ENCODE data around the gene MC5R.

DNA sequence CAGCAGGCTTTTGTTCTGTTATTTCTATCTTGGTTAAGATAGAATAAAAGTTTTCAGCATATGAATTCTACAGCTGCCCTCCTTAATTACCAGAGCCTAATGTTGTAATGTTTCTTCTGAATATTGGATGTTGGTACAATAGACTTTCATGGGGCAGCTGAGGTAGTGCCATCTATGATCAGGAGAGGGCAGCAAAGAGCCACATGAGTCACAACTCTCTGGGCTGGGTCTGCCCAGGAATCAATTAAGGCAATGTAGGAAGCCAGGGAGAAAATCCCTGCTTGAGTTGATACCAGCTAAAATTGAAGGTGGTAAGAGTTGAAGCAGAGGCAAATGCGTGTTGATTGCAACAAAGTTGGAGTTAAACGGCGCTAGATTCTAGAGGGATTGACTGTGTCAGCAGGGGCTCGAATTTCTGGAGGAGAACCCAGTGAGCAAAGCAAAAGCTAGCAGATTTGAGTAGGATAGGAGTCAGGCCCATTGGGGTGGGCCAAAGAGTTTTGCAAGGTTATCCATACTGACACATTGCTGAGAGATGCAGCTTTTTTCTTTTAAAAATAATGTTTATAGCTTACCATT lies 10.6 kb upstream of the MC5R start:
- TF ChIP-seq POLR2AphosphoS5 (IDR thresholded peaks at IDR 0.05; ENCODE audit: insufficient read depth in 1 of 2, low read depth in 1 of 2) = no peak
- TF ChIP-seq, protein P1, sequence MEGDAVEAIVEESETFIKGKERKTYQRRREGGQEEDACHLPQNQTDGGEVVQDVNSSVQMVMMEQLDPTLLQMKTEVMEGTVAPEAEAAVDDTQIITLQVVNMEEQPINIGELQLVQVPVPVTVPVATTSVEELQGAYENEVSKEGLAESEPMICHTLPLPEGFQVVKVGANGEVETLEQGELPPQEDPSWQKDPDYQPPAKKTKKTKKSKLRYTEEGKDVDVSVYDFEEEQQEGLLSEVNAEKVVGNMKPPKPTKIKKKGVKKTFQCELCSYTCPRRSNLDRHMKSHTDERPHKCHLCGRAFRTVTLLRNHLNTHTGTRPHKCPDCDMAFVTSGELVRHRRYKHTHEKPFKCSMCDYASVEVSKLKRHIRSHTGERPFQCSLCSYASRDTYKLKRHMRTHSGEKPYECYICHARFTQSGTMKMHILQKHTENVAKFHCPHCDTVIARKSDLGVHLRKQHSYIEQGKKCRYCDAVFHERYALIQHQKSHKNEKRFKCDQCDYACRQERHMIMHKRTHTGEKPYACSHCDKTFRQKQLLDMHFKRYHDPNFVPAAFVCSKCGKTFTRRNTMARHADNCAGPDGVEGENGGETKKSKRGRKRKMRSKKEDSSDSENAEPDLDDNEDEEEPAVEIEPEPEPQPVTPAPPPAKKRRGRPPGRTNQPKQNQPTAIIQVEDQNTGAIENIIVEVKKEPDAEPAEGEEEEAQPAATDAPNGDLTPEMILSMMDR (IDR thresholded peaks at IDR 0.05) = peak; percentile 26 to 73 (median 67)

Measured in vagina (tissue), 2 donors.